ENCODE data around the gene ENOPH1. TPM values are rescaled to one million over a fixed set of nuclear protein-coding genes. Genes with fewer than 3 reads are reported as not detected.

ENOPH1 gene
- total and polyA plus RNA-seq, 2 of the 13 experiments (the other 11 are each of a cell fraction or from before 2014, with no cell fraction given) = 15.5 to 64.3 TPM

DNA sequence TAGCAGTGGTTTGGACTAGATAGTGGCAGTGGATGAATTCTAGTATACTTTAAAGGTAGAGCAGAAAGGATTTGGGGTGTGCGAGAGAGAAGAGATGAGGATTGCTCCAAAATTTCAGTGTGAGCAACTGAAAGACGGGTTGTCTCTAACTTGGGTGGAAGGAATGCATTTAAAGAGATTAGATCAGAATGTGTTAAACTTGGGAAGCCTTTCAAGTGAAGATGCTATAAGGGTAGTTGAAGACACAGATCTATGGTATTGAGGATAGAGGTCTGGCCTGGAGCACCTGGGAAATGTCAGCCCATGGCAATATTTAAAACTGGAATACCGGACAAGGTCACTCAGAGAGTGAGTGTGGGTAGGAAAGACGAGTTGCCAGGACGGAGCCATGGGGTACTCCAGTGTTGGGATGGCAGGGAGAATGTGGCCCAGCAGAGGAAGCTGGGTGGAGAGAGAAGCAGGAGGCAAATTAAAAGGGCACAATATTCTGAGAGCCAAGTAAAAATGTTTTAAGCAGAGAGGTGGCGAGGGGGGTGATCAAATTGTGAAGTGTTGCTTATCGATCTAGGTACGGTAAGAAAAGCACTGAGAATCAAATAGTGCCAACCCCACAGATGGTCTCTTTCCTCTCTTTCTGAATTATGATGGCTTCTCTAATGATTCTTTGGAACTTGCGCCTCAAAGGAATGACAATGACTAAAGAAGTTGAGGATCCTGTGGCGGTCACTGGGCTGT lies 50.5 kb downstream of the ENOPH1 start:
- no peak for DNase-seq (ENCODE audit: low spot score)
- no peaks in the 10 kb centered on the region for H3K79me2 ChIP-seq (ENCODE audit: insufficient read depth, low read length)
- no peak for TF ChIP-seq NFE2L1 (CRISPR knock-in tag; IDR thresholded peaks at IDR 0.05; ENCODE audit: borderline replicate concordance)
- TF ChIP-seq ZNF274 (CRISPR knock-in tag; IDR thresholded peaks at IDR 0.05) = no peak
- no peak for TF ChIP-seq ZSCAN22 (CRISPR knock-in tag; IDR thresholded peaks at IDR 0.05)
- no peak for TF ChIP-seq KLF13 (CRISPR knock-in tag; IDR thresholded peaks at IDR 0.05)
- TF ChIP-seq MYNN (CRISPR knock-in tag; IDR thresholded peaks at IDR 0.05; ENCODE audit: low read depth) = no peak
- TF ChIP-seq, protein P1, sequence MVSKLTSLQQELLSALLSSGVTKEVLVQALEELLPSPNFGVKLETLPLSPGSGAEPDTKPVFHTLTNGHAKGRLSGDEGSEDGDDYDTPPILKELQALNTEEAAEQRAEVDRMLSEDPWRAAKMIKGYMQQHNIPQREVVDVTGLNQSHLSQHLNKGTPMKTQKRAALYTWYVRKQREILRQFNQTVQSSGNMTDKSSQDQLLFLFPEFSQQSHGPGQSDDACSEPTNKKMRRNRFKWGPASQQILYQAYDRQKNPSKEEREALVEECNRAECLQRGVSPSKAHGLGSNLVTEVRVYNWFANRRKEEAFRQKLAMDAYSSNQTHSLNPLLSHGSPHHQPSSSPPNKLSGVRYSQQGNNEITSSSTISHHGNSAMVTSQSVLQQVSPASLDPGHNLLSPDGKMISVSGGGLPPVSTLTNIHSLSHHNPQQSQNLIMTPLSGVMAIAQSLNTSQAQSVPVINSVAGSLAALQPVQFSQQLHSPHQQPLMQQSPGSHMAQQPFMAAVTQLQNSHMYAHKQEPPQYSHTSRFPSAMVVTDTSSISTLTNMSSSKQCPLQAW (CRISPR knock-in tag; IDR thresholded peaks at IDR 0.05) = no peak
- TF ChIP-seq, protein P2, sequence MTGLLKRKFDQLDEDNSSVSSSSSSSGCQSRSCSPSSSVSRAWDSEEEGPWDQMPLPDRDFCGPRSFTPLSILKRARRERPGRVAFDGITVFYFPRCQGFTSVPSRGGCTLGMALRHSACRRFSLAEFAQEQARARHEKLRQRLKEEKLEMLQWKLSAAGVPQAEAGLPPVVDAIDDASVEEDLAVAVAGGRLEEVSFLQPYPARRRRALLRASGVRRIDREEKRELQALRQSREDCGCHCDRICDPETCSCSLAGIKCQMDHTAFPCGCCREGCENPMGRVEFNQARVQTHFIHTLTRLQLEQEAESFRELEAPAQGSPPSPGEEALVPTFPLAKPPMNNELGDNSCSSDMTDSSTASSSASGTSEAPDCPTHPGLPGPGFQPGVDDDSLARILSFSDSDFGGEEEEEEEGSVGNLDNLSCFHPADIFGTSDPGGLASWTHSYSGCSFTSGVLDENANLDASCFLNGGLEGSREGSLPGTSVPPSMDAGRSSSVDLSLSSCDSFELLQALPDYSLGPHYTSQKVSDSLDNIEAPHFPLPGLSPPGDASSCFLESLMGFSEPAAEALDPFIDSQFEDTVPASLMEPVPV (CRISPR knock-in tag; IDR thresholded peaks at IDR 0.05) = no peak
- TF ChIP-seq, protein P3, sequence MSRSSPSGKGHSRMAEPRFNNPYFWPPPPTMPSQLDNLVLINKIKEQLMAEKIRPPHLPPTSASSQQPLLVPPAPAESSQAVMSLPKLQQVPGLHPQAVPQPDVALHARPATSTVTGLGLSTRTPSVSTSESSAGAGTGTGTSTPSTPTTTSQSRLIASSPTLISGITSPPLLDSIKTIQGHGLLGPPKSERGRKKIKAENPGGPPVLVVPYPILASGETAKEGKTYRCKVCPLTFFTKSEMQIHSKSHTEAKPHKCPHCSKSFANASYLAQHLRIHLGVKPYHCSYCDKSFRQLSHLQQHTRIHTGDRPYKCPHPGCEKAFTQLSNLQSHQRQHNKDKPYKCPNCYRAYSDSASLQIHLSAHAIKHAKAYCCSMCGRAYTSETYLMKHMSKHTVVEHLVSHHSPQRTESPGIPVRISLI (CRISPR knock-in tag; IDR thresholded peaks at IDR 0.05; ENCODE audit: borderline replicate concordance) = no peak
- TF ChIP-seq FIP1L1 (IDR thresholded peaks at IDR 0.05; ENCODE audit: borderline replicate concordance, insufficient read depth, low read depth, low read length) = no peak
- no peak for TF ChIP-seq CREM (IDR thresholded peaks at IDR 0.05)
- TF ChIP-seq CREM (CRISPR knock-in tag; IDR thresholded peaks at IDR 0.05) = no peak
- no peak for TF ChIP-seq PCBP2 (optimal IDR thresholded peaks at IDR 0.05; ENCODE audit: low read depth, low read length, poor library complexity, severe bottlenecking)
- no peak for TF ChIP-seq POLR2AphosphoS2 (IDR thresholded peaks at IDR 0.05; ENCODE audit: low read depth, low read length)
- TF ChIP-seq, protein P4, sequence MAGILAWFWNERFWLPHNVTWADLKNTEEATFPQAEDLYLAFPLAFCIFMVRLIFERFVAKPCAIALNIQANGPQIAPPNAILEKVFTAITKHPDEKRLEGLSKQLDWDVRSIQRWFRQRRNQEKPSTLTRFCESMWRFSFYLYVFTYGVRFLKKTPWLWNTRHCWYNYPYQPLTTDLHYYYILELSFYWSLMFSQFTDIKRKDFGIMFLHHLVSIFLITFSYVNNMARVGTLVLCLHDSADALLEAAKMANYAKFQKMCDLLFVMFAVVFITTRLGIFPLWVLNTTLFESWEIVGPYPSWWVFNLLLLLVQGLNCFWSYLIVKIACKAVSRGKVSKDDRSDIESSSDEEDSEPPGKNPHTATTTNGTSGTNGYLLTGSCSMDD (CRISPR knock-in tag; IDR thresholded peaks at IDR 0.05) = no peak
- TF ChIP-seq MTF2 (CRISPR knock-in tag; IDR thresholded peaks at IDR 0.05; ENCODE audit: borderline replicate concordance) = no peak
- TF ChIP-seq, protein P5, sequence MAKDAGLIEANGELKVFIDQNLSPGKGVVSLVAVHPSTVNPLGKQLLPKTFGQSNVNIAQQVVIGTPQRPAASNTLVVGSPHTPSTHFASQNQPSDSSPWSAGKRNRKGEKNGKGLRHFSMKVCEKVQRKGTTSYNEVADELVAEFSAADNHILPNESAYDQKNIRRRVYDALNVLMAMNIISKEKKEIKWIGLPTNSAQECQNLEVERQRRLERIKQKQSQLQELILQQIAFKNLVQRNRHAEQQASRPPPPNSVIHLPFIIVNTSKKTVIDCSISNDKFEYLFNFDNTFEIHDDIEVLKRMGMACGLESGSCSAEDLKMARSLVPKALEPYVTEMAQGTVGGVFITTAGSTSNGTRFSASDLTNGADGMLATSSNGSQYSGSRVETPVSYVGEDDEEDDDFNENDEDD (CRISPR knock-in tag; IDR thresholded peaks at IDR 0.05; ENCODE audit: borderline replicate concordance) = no peak
- TF ChIP-seq ATAD3A (CRISPR knock-in tag; IDR thresholded peaks at IDR 0.05) = no peak
- intact Hi-C loops (cut with micrococcal nuclease; ENCODE audit: unreplicated experiment) (no loop called here), in situ Hi-C loops (cut with HindIII; ENCODE audit: extremely low pct_ligation_motif_present, low pct_unique_long_range_greater_than_20kb) (no loop called here)
- no peak overlapping the region for H3K4me2 ChIP-seq (ENCODE audit: low read depth, low read length)
- BruUV-seq (replicated peaks) = no TSS peak
- no peak overlapping the region for H3K27ac ChIP-seq (ENCODE audit: extremely low read length, insufficient read depth, low read length)
- ATAC-seq = no peak
- POLR2A ChIA-PET = no interaction called here
- CTCF ChIA-PET (ENCODE audit: low intra/inter-chr PET ratio, low total read pairs) = no interaction called here
- no peak for FAIRE-seq
- H3K4me3 ChIP-seq (replicated peaks in 1 of 3; ENCODE audit: insufficient read depth in 1 of 3, low read depth in 2 of 3, low read length in 3 of 3) = no peak overlapping the region
- H2AFZ ChIP-seq (ENCODE audit: low read length) = no peak overlapping the region
- no peaks in the 10 kb centered on the region for H3K27me3 ChIP-seq (ENCODE audit: control insufficient read depth in 1 of 2, insufficient read depth in 2 of 2, low read length in 2 of 2)
- no peak overlapping the region for H3K9ac ChIP-seq (ENCODE audit: insufficient read depth, low read depth, low read length)
- H3K4me1 ChIP-seq (ENCODE audit: insufficient read depth, low read length) = peaks cover 26% of the 10 kb centered on the region
- no peaks in the 10 kb centered on the region for H4K20me1 ChIP-seq (ENCODE audit: insufficient read depth, low read length)
- no peaks in the 10 kb centered on the region for H3K9me3 ChIP-seq (ENCODE audit: low read length)
- 79% methylated on average over 10 of the region's 10 CpGs for WGBS (ENCODE audit: low lambda C conversion rate)
- no peaks in the 10 kb centered on the region for H3K36me3 ChIP-seq (replicated peaks in 1 of 2; ENCODE audit: control insufficient read depth in 1 of 2, insufficient read depth in 2 of 2, low read length in 2 of 2)
